ENCODE results near the gene DLG2. TPM values are rescaled to one million over a fixed set of nuclear protein-coding genes. Genes with fewer than 3 reads are reported as not detected.

The DLG2 gene
- total and polyA plus RNA-seq, 2 of the 8 experiments (the other 6 are each of a cell fraction or from before 2014, with no cell fraction given) = 1.7 to 14.3 TPM

DNA sequence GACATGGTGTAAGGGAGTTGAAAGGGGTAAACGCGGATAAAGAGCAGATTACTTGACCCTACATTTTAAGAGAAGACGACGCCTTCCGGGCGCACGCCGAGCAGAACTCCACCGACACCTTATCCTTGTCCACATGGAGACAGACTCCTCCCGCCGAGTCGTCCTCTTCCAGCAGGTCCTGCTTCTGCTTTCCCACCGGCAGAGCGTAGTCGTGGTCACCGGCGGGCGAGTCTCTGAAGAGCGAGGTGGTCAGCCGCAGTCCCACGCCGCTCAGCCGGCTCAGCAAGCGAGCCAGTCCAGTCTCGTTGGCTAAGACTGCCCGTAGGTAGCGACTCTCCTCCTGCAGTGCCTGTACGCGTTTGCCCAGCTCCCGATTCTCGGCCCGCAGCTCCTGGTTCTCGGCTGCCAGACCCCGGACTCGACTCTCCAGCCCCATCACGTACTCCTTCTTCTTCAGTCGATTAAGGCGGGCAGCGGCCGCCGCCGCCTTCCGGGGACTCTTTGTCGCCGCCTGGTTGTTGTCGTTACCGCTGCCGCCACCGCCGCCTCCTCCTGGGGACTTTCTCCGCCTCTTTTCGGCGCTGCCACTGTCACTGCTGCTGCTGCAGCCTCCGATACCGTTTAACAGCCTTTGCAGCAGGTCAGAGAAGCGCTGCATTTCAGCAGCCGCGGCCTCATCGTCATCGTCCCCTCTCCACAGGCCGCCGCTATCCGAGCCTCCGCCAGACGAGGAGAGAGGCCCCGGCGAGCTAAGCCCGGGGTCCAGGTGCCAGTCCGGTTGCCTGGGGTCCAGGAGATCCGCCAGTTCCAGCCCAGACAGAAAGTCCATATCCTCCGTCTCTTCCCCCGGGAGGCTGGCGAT is 36.8 kb upstream of the DLG2 start:
- Histone ChIP-seq H2AK5ac (ENCODE audit: low read depth, low read length) (no peak overlapping the region), H3K79me2 (ENCODE audit: control insufficient read depth in 1 of 2, insufficient read depth in 2 of 2, low read length in 2 of 2) (peaks cover 21 to 59% of the 10 kb centered on the region in 2 experiments), H3K56ac (replicated peaks; ENCODE audit: insufficient read length, low read depth, low read length) (peak overlapping the region; percentile 87), H3K4me3 (ENCODE audit: extremely low read depth in 1 of 4, insufficient read depth in 2 of 4, low read depth in 3 of 4, low read length in 4 of 4) (peak overlapping the region; percentile 81 to 98 (median 92)), H2BK120ac (replicated peaks; ENCODE audit: low read depth, low read length) (no peak overlapping the region), H3K9ac (replicated peaks in 1 of 4; ENCODE audit: extremely low read depth in 1 of 4, low read depth in 3 of 4, low read length in 3 of 4) (peak overlapping the region; percentile 95 to 97 (median 96)), H3K4me1 (replicated peaks in 1 of 4; ENCODE audit: control insufficient read depth in 3 of 4, insufficient read depth in 4 of 4, low read length in 3 of 4) (peaks cover 0 to 3% (median 0%) of the 10 kb centered on the region in 4 experiments; a peak in 3 of 7 replicates), H3K23ac (ENCODE audit: insufficient read length) (no peak overlapping the region), H2BK5ac (ENCODE audit: low read depth, low read length) (peak overlapping the region; percentile 78), H4K91ac (replicated peaks; ENCODE audit: insufficient read length, low read length) (no peak overlapping the region), H3K27ac (ENCODE audit: low read depth, low read length) (peak overlapping the region; percentile 90), H2BK20ac (ENCODE audit: low read length) (no peak overlapping the region), H3K27me3 (replicated peaks in 1 of 4; ENCODE audit: control insufficient read depth in 3 of 4, extremely low read depth in 1 of 4, insufficient read depth in 3 of 4, low read length in 3 of 4) (no peaks in the 10 kb centered on the region), H3K36me3 (ENCODE audit: control insufficient read depth in 2 of 4, insufficient read depth in 4 of 4, low read length in 3 of 4) (peaks cover 0 to 36% (median 9%) of the 10 kb centered on the region in 4 experiments; a peak in 4 of 8 replicates), H4K20me1 (replicated peaks in 1 of 2; ENCODE audit: control insufficient read depth in 1 of 2, insufficient read depth in 2 of 2, low read length in 2 of 2) (peaks cover 15 to 20% of the 10 kb centered on the region in 2 experiments), H2BK12ac (ENCODE audit: low read depth, low read length) (no peak overlapping the region), H2BK15ac (ENCODE audit: low read length) (no peak overlapping the region), H3K23me2 (ENCODE audit: low read depth, low read length) (peaks cover 3% of the 10 kb centered on the region; the same call in 1 of the 2 replicates), H3K79me1 (ENCODE audit: low read depth, low read length) (no peaks in the 10 kb centered on the region), H2AFZ (ENCODE audit: low read length) (no peak overlapping the region), H3K9me3 (ENCODE audit: insufficient read depth in 2 of 2, low read depth in 1 of 2, low read length in 1 of 2) (no peaks in the 10 kb centered on the region), H3K18ac (ENCODE audit: extremely low read depth, low read length) (peak overlapping the region; percentile 49), H3K4me2 (ENCODE audit: insufficient read depth in 1 of 2, low read depth in 2 of 2, low read length in 2 of 2) (peak overlapping the region; percentile 74 to 97), H3K4ac (replicated peaks; ENCODE audit: insufficient read length, low read depth, low read length) (no peak overlapping the region), H4K5ac (ENCODE audit: insufficient read length, low read depth, low read length) (peak overlapping the region; percentile 71), H4K8ac (ENCODE audit: extremely low read depth, insufficient read depth, low read length) (peak overlapping the region; percentile 99), H3K14ac (ENCODE audit: insufficient read length) (no peak overlapping the region)
- POLR2A ChIA-PET (ENCODE audit: partially characterized antibody) = interaction anchor here (0.9 to 9.9 kb wide), 13 partner anchors 7 to 631 kb away, joined by 3 to 105 read pairs (median 5); partner anchors contain the start of genes CCDC83, DLG2, TMEM126A and TMEM126B
- CTCF ChIA-PET (ENCODE audit: partially characterized antibody) = interaction anchor here (0.6 to 3.2 kb wide), 7 partner anchors 10 to 191 kb away, joined by 3 to 6 read pairs (median 4); partner anchors contain the start of gene CCDC83
- no peak for FAIRE-seq
- 1% methylated on average over 72 of the region's 73 CpGs; no CpG with 5 or more reads in 1 of the 2 experiments for WGBS, 2 experiments (ENCODE audit: extremely low coverage in 1 of 2, insufficient coverage in 1 of 2, insufficient read length in 1 of 2, insufficient replicate concordance in 2 of 2, low coverage in 1 of 2, low lambda C conversion rate in 2 of 2, missing lambda C conversion rate in 1 of 2)
- peak in 1 of 2 experiments; percentile 78 for DNase-seq (ENCODE audit: low read depth in 1 of 2, low spot score in 2 of 2)
- TF ChIP-seq SP2 (IDR thresholded peaks at IDR 0.05; ENCODE audit: low read length) = no peak
- peak; percentile 62 for TF ChIP-seq SAP30 (IDR thresholded peaks at IDR 0.05; ENCODE audit: insufficient read depth, insufficient replicate concordance, low read length)
- no peak; a peak in 1 of 3 replicates for TF ChIP-seq POLR2A (IDR thresholded peaks at IDR 0.05; ENCODE audit: control extremely low read depth in 1 of 2, low read depth in 2 of 2, low read length in 2 of 2)
- TF ChIP-seq CEBPB (IDR thresholded peaks at IDR 0.05; ENCODE audit: low read depth, low read length) = no peak
- TF ChIP-seq KDM1A (IDR thresholded peaks at IDR 0.05; ENCODE audit: borderline replicate concordance, low read length) = no peak
- TF ChIP-seq JUND (IDR thresholded peaks at IDR 0.05; ENCODE audit: low read length) = no peak
- no peak for TF ChIP-seq HDAC6 (IDR thresholded peaks at IDR 0.05; ENCODE audit: low read depth, low read length)
- peak; percentile 33 to 41; a peak in 3 of 4 replicates for TF ChIP-seq RAD21 (IDR thresholded peaks at IDR 0.05 in 1 of 2, conservative IDR thresholded peaks at IDR 0.05 in 1 of 2; ENCODE audit: low read depth in 2 of 2, low read length in 2 of 2)
